Endothelial cell (in vitro differentiated cells): ENCODE measurements around the gene BLMH. TPM values are rescaled to one million over a fixed set of nuclear protein-coding genes. Genes with fewer than 3 reads are reported as not detected.

ENCODE experiments used
- DNase-seq: peaks from one replicate; pipeline ENCODE4 v3.0.0; 2021; ENCODE audit warnings: low spot score
- H3K27ac Mint-ChIP-seq: one replicate; pipeline ENCODE4 v1.8.0; 2021; ENCODE audit warnings: mixed read lengths, inconsistent platforms; ENCODE audit not compliant: unreplicated experiment
- H3K27me3 Mint-ChIP-seq: one replicate; pipeline ENCODE4 v1.8.0; 2021; ENCODE audit warnings: mild to moderate bottlenecking, moderate library complexity, mixed read lengths, inconsistent platforms; ENCODE audit not compliant: unreplicated experiment
- H3K36me3 Mint-ChIP-seq: one replicate; pipeline ENCODE4 v1.8.0; 2021; ENCODE audit warnings: mild to moderate bottlenecking, low read depth, mixed read lengths, inconsistent platforms; ENCODE audit not compliant: unreplicated experiment
- H3K4me1 Mint-ChIP-seq: one replicate; pipeline ENCODE4 v1.8.0; 2021; ENCODE audit warnings: mild to moderate bottlenecking, mixed read lengths, inconsistent platforms; ENCODE audit not compliant: unreplicated experiment
- H3K4me3 Mint-ChIP-seq: one replicate; pipeline ENCODE4 v1.8.0; 2021; ENCODE audit warnings: mild to moderate bottlenecking, mixed read lengths, inconsistent platforms; ENCODE audit not compliant: unreplicated experiment
- H3K9me3 Mint-ChIP-seq: one replicate; pipeline ENCODE4 v1.8.0; 2021; ENCODE audit warnings: mixed read lengths, inconsistent platforms; ENCODE audit not compliant: unreplicated experiment
- CTCF ChIP-seq: fragments of 200-600 bp; sonication (generic); IDR thresholded peaks from one replicate; pipeline ENCODE4 v1.5.0; 2021; ENCODE audit warnings: antibody characterized with exemption; ENCODE audit not compliant: unreplicated experiment
- total RNA-seq: library from RNA; stranded (reverse); fragmentation: NEBNext Ultra II Directional; extraction: Animal tissue kit (Norgen Biotek cat#: 25700); gene quantifications from one replicate; pipeline ENCODE4 v1.2.1, GENCODE V29; 2021; ENCODE audit not compliant: unreplicated experiment

BLMH gene
- total RNA-seq, 1 donor from 2014 or later, result 150 TPM

GRCh38 chr17:30246460-30246859, 45.3 kb downstream of the BLMH start:
- no peaks in the 10 kb centered on the region for H3K9me3 Mint-ChIP-seq
- H3K27me3 Mint-ChIP-seq, result no peaks in the 10 kb centered on the region
- H3K4me3 Mint-ChIP-seq, result no peak overlapping the region
- H3K27ac Mint-ChIP-seq, result no peak overlapping the region
- no peak for TF ChIP-seq CTCF
- peaks cover 14% of the 10 kb centered on the region for H3K4me1 Mint-ChIP-seq
- no peak for DNase-seq
- peaks cover 39% of the 10 kb centered on the region for H3K36me3 Mint-ChIP-seq

GRCh38 chr17:30244853-30245385, 46.8 kb downstream of the BLMH start:
- no peak for TF ChIP-seq CTCF
- no peak overlapping the region for H3K4me3 Mint-ChIP-seq
- DNase-seq, result no peak
- no peak overlapping the region for H3K27ac Mint-ChIP-seq
- H3K36me3 Mint-ChIP-seq, result peaks cover 34% of the 10 kb centered on the region
- H3K9me3 Mint-ChIP-seq, result no peaks in the 10 kb centered on the region
- H3K27me3 Mint-ChIP-seq, result peaks cover 3% of the 10 kb centered on the region
- peaks cover 15% of the 10 kb centered on the region for H3K4me1 Mint-ChIP-seq

GRCh38 chr17:30243568-30243967, 48.2 kb downstream of the BLMH start:
- no peak for TF ChIP-seq CTCF
- no peaks in the 10 kb centered on the region for H3K9me3 Mint-ChIP-seq
- H3K4me3 Mint-ChIP-seq, result peak overlapping the region; percentile 56
- no peak overlapping the region for H3K27ac Mint-ChIP-seq
- peaks cover 10% of the 10 kb centered on the region for H3K27me3 Mint-ChIP-seq
- DNase-seq, result no peak
- peaks cover 20% of the 10 kb centered on the region for H3K4me1 Mint-ChIP-seq
- peaks cover 27% of the 10 kb centered on the region for H3K36me3 Mint-ChIP-seq

DNA sequence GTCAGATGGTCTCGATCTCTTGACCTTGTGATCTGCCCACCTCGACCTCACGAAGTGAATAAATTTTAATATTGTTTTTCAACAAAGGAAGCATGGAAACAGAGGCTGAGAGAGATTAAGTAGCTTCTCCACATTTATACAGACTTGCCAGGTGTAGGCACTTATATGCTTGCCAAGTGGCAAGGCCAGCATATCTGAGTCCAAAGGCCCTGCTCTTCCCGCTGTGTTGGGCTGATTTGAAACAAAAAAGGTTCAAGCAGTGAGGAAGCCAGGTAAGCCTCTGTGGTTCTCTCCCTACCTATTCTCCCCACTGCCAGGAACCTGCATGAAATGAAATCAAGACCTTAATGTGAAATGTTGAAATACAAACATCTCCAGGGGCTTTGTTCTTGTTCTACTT, 48.7 kb downstream of the BLMH start:
- no peak overlapping the region for H3K27ac Mint-ChIP-seq
- peaks cover 13% of the 10 kb centered on the region for H3K27me3 Mint-ChIP-seq
- H3K4me1 Mint-ChIP-seq, result peaks cover 17% of the 10 kb centered on the region
- no peak overlapping the region for H3K4me3 Mint-ChIP-seq
- no peak for DNase-seq
- peaks cover 21% of the 10 kb centered on the region for H3K36me3 Mint-ChIP-seq
- H3K9me3 Mint-ChIP-seq, result no peaks in the 10 kb centered on the region
- TF ChIP-seq CTCF, result no peak

DNA sequence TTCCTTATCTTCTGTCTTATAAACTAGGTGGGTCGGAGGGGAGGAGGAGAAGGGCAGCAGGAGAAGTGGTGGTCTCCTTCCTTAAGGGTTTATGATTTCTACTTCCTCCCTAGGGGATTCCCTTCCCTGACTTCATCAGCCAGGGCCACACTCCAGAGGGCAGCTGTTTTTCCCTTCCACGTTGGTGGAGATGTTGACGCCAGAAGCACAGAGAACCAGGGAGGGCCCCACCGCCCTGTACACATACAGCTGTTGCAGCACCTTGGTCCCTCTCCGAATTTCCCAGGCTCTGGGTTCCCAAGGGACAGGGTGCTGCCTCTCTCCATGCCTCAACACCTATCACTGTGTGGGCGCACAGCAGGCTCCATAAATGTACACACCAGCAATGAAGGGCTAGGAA, 50.7 kb downstream of the BLMH start:
- Mint-ChIP-seq H3K9me3 (no peaks in the 10 kb centered on the region), H3K36me3 (peaks cover 12% of the 10 kb centered on the region), H3K27me3 (peaks cover 18% of the 10 kb centered on the region), H3K27ac (no peak overlapping the region), H3K4me1 (peaks cover 16% of the 10 kb centered on the region), H3K4me3 (no peak overlapping the region)
- no peak for TF ChIP-seq CTCF
- no peak for DNase-seq
